ENCODE results near the gene UBP1.
"Not testable (repeated sequence)": the region's sequence is repeated elsewhere in the genome, so short reads cannot be mapped to it uniquely, and the experiment has no call there.

UBP1 gene, protein sequence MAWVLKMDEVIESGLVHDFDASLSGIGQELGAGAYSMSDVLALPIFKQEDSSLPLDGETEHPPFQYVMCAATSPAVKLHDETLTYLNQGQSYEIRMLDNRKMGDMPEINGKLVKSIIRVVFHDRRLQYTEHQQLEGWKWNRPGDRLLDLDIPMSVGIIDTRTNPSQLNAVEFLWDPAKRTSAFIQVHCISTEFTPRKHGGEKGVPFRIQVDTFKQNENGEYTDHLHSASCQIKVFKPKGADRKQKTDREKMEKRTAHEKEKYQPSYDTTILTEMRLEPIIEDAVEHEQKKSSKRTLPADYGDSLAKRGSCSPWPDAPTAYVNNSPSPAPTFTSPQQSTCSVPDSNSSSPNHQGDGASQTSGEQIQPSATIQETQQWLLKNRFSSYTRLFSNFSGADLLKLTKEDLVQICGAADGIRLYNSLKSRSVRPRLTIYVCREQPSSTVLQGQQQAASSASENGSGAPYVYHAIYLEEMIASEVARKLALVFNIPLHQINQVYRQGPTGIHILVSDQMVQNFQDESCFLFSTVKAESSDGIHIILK

DNA sequence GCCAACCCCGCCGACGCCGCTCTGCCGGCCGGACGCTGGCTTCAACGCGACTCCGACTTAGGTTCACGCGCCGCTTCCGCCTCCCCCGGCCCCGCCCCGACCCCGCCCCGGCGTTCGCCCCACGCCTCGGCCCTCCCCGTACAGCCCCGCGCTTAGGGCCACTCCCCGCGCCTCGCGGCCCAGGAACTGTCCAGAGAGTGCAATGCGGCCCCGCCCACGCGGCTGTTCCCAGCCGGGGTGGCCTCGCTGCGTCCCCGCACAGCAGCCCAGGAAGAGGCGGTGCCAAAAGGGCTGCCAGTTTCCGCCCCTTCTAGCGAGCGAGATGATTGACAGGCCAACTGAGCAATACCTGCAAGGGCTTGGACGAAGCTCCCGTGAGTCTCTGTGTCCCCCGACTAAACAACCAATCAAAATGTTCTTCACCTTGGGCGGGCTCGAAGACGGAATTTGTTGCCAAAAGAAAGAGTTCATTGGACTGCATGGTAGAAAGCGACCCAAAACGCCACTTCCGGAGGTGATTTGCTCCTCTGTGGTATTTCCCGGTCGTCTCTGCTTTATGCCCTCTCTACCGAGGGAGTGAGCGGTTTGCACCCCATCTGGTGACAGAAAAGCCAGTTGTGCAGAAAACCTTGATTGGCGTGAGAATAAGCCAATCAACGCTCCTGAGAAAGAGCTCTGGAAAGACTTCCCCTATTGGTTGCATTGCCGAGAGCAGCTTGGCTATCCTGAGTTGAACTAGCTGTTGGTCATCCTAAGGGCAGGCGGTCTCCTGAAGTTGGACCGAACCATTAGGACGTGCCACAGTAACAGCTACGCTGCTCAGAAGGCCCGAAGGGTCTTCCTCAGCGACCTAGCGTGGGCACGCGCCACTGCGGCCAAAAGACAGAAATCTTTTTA is at the start of gene UBP1:
Gene UBP1, minus strand, starts transcription at position 78 of the 897 bp plus-strand sequence. CDS start 557 bp downstream, outside the sequence.
- peak; percentile 97 for DNase-seq

DNA sequence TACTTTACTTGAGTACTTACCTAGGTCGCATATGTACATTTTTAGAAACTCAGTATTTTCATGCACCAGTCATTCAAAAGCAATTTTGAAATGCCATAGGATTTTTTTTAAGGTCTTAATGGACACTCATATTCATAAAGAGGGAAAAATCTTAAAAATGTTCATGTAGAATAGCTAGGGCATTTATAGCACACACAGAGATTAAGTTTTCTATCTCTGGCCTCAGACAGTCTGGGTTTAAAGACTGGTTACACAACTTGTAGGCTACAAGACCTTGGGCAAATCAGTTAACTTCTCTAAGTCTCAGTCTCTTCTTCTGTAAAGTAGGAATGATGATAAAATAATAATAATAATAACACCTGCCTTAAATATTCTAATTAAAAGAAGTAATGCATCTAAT is 48.5 kb upstream of the UBP1 start:
- DNase-seq: no peak

DNA sequence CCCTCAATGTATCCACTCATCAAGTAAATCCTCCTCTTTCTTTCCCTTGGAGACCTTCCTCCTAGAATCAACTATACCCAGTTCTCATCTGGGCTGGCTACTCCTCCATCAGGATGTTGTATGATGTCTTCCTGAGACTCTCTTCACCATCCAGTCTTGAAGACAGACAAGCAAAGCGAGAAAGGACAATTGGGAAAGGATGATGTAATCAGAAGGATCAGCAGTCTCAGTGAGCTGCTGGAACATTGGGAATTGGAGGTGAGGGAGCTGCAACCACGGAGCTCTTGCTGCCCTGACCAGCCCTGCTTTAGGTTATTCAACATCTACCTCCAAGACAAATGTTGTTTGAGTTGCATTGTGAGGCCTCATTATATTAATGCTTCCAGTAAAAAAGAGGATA is 48.0 kb upstream of the UBP1 start:
- DNase-seq: no peak

DNA sequence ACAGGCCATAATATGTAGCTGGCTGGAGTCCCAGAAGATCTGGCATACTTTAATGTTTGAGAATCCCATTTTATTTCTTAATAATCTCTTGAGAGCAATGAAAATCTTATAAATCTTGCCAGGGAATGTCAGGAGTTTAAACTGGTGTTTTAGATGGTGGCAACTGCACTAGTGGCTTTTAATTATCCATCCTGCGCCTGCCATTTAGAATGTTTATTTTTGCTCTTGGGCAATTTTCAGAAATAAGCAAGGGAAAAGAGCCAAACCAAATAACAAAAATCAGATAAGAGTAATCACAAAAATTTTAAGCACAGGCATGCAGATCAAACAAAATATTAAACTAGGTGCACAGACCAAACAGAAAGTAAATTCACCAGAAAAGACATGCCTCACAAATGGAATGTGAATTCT is 41.9 kb upstream of the UBP1 start:
- DNase-seq: peak; percentile 2

DNA sequence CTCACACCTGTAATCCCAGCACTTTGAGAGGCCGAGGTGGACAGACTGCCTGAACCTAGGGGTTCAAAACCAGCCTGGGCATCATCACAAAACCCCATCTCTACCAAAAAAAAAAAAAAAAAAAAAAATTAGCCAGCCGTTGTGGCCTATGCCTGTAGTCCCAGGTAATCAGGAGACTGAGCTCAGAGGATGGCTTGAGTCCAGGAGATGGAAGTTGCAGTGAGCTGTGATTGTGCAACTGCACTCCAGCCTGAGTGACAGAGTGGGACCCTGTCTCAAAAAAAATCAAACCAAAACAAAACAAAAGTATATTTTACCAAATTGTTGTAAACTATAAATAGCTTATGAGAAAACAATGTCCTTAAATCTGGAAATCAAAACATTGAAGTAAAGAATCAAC is 34.7 kb upstream of the UBP1 start:
- DNase-seq: no peak

DNA sequence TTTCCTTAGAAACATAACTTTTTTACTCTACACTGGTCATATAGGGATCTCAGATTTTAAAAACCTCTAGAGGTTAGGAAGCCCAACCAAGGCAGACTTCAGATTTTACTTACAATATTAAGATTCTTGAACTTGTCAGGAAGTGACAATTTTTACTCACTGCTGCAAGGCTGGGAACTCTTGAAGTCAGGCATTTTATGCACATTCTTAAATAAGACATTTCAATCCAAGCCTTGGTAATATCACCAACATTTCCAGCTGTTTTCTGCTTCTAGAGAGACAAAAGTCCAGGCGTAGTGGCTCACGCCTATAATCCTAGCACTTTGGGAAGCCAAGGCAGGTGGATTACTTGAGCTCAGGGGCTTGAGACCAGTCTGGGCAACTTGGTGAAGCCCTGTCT is 33.6 kb upstream of the UBP1 start:
- no peak for DNase-seq

DNA sequence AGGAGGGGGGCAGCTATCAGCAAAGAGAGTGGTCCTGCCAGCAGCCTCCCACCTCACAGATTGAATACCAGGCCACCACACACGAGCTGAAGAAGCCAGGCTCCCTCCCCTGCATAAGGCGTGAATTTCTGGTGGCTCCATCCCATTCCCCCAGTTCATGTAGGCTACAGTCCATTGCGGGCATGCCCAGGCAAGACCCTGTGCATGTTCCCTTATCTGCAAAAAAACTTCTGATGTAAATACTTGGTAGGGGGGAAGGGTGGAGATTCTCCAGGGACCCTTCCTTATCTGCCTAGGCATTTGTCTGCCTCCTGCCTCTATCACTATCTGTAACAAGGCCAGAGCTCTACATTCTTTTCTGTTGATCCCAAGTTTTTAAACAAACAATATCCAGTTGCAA is 27.6 kb upstream of the UBP1 start:
- DNase-seq: no peak

DNA sequence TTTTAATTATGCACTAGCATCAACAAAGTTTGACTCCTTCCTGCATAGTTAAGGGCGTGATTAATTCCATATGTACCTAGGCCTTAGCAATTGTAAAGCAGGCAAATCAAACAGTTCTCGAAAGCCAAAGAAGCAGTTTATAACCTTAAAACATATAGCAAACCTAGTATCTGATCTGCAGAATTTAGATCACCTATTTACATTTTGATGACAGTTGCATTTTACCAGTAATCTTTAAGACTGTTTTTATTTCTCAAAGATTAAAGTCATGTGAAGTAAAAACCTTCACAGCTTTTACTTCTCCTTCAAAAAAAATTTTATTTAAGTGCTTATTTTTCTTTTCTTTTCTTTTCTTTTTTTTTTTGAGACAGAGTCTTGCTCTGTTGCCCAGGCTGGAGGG is 20.9 kb upstream of the UBP1 start:
- DNase-seq: no peak

DNA sequence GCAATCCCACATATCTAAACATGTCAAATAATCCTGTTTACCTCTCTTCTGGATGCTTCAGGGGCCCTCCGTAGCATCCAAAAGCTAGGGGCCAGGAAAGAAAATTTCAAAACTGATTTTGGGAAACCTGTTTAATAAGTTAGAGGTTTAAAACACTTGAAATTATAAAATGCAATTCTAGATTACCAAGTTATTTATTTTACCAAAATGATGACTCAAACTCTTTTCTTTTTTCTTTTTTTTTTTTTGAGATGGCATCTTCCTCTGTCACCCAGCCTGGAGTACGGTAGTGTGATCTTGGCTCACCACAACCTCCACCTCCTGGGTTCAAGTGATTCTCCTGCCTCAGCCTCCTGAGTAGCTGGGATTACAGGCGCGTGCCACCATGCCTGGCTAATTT is 19.4 kb upstream of the UBP1 start:
- DNase-seq: not testable (repeated sequence)

DNA sequence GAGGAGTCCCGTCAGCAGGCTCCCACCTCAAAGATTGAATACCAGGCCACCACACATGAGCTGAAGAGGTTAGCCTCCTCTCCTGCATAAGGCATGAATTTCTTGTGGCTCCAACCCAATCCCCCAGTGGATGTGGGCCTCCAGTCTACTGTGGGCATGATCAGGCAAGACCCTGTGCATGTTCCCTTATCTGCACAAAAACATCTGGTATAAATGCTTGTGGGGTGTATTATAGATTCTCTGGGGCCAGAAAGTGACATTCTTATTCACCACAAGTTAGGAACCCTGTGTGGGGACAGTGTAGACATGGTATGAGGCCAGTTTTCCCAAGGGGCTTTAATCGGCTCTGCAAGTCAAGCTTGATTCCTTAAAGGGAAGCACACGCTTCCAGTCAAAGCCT is 18.2 kb upstream of the UBP1 start:
- DNase-seq: no peak

DNA sequence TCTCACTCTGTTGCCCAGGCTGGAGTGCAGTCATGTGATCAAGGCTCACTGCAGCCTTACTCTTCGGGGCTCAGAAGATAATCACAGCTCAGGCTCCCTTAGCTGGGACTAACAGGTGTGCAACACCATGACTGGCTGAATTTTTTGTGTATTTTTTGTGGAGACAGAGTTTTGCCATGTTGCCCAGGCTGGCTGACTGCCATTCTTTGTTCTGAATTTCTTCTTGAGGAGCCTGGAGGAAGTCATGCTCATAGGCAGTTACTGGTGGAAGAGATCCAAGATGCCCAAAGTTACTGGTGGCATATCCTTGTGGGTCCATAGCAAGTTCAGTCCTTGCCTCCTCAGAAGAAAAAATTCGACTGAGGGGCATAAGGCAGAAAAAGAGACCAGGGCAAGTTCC is 16.6 kb upstream of the UBP1 start:
- DNase-seq: no peak

DNA sequence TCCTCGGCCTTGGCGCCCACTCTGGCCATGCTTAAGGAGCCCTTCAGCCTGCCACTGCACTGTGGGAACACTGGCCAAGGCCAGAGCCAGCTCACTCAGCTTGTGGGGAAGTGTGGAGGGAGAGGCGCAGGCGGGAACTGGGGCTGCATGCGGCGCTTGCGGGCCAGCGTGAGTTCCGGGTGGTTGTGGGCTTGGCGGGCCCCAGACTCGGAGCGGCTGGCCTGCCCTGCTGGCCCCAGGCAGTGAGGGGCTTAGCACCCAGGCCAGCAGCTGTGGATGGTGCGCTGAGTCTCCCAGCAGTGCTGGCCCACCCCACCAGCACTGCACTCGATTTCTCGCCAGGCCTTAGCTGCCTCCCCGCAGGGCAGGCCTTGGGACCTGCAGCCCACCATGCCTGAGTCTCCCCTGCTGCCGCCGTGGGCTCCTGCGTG is 13.1 kb upstream of the UBP1 start:
- no peak for DNase-seq

DNA sequence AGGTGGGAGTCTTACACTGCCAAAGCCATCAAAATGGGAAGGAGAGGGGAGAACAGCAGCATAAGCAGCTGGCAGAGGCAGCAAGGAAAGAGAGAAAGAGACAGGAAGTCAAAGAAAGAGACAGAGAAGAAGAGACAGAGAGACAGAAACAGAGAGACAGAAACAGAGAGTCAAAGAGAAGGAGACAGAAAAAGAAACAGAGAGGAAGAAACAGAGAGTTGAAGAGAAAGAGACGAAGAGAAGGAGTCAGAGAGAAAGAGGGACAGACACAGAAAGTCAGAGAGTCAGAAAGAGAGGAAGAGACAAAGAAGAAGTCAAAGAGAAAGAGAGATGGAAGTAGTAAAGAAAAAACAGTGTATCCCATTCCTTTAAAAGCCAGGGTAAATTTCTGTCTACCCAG is 11.8 kb upstream of the UBP1 start:
- not testable (repeated sequence) for DNase-seq

DNA sequence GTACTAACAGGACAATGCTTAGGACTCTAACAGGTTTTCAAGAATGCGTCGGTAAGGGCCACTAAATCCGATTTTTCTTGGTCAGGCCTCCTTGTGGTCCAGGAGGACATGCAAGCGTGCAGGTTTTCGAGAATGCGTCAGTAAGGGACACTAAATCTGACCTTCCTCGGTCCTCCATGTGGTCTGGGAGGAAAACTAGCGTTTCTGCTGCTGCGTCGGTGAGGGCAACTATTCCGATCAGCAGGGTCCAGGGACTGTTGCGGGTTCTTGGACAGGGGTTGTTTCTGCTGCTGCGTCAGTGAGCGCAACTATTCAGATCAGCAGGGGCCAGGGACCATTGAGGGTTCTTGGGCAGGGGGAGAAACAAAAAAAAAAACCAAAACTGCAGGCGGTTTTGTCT is 7.8 kb upstream of the UBP1 start:
- no peak for DNase-seq

DNA sequence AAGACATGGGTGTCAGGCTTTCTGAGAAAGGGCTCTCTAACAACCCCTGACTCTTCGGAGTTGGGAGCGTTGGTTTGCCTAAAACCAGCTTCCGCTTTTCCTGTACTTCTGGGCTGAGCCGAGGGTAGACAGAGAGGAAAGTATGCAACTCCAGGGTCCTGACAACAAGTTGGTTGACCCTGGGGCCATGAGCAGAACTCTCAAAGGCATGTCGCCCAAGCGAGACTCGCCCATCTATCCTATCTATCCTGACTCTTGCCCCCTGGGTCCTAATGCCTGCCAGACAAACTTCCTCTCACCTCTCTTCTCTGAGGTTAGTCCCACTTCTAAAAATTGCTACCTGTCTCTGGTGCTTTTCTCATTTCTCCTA is 7.0 kb upstream of the UBP1 start:
- not testable (repeated sequence) for DNase-seq

DNA sequence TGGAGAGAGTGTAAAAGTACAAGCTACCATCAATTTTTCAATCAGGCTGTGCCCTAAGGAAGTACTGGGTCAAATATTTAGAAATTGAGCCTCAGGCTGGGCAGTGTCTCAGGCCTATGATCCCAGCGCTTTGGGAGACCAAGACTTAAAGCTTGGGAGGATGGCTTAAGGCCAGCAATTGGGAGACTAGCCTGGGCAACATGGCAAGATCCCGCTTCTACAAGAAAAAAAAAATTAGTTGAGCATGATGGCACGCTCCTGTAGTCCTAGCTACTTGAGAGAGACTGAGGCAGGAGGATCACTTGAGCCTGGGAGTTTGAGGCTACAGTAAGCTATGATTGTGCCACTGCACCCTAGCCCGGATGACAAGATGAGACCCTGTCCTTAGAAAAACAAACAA is 2.0 kb upstream of the UBP1 start:
- no peak for DNase-seq

DNA sequence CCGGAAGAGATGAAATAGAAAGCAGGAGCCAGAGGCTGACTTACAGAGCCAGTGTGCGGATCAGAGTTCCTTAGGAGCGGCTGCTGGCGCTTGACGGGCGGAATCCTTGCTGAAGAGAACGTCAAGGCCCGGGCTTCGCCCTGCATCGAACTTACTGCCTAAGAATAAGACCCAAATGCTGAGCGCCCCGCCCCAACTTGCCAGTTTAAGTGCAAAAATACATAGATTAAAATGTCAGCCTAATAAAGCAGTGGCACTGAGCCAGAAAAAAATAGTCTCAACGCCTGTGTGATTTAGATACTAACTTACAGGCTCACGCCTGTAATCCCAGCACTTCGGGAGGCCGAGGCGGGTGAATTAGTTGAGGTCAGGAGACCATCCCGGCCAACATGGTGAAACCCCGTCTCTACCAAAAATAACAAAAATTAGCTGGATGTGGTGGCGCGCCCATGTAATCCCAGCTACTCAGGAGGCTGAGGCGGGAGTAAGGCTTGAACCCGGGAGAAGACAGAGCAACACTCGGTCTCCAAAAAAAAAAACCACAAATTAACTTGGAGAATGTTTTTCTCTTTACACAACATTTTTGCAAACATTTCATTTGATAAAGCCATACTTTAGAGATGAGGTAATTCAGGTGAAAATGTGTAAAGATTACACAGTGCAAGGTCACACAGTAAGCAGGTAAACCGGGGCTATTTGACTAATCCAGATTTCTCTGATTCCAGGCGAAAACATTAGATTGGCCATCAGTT is 1.2 kb upstream of the UBP1 start:
- DNase-seq: no peak

DNA sequence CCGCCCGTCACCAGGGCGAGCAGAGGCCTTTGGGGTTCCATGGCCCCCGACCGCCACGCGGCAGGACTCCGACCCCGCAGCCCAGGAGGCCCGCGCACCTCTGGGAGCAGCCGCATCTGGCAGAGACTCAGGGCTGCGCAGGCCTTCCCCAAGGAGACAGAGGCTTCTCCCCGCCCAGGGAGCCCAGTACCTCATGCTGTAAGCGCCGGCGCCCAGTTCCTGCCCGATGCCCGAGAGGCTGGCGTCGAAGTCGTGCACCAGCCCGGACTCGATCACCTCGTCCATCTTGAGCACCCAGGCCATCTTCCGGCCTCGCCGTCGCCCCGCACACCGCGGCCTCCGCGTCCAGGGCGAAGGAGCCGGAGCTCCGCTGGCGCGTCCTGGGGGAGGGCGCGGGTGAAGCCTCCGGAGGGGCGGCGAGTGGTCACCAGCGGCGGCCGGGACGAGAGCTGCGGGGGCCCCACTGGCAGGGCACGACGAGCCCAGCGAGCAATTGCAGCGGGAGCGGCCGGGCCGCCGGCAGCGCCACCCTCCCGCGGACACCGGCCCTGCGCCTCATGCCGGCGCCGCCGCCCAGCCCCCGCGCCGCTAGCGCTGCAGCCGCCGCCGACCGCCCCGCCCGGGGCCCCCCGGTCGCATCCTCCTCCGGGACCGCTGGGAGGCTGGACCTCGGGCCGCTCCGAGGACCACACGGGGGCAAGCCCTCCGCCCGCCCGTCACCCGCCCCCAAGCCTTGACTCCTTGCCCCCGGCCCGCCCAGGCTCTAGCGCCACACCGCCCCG is 468 bp downstream of the UBP1 start:
- no peak for DNase-seq

DNA sequence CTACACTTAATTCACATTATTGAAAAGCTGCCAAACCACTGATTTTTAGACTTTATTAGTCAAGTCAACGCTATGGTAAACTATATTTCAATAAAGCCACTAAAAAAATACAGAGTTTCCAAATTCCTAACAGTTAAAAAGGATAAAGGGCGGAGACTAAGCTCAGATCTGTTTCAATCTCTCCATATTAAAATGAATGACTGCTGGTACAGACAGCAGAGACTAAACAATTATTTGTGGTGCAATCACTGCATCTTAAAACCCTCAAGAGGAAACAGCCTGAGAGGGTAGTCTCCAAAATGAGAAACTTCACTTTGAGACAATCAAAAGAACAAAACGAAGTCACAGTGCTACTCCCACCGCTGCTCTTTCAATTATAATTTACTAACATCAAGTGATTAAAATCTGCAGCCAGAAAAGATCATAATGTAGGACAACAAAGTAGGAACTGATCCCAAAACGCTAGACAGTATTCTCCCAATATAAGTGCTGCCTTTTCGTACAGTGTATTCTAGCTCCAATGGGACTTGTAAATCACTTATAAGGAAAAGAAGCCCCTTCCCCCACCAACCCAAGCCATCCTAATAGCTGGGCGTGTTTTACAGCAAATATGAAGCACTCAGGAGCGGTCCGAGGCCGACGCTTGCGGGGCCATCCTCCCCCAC is 1.2 kb downstream of the UBP1 start:
- DNase-seq: no peak

DNA sequence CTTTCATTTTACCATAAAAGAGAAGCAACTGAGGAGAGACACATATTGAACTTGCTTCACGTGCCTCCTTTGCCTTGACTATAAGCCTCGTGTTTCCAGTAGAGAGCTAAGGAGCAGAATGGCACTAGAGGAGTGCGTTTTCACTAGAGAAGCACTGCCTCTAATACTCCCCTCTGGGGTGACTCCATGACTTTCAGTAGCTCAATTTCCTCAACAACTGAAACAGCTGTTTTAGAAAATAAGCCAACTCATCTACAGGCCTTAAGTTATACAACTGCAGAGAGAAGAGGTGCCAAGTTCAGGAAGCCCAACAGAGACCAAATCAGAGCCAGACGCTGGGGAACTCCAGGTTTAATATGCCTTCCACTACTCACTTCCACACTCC is 1.9 kb downstream of the UBP1 start:
- no peak for DNase-seq

DNA sequence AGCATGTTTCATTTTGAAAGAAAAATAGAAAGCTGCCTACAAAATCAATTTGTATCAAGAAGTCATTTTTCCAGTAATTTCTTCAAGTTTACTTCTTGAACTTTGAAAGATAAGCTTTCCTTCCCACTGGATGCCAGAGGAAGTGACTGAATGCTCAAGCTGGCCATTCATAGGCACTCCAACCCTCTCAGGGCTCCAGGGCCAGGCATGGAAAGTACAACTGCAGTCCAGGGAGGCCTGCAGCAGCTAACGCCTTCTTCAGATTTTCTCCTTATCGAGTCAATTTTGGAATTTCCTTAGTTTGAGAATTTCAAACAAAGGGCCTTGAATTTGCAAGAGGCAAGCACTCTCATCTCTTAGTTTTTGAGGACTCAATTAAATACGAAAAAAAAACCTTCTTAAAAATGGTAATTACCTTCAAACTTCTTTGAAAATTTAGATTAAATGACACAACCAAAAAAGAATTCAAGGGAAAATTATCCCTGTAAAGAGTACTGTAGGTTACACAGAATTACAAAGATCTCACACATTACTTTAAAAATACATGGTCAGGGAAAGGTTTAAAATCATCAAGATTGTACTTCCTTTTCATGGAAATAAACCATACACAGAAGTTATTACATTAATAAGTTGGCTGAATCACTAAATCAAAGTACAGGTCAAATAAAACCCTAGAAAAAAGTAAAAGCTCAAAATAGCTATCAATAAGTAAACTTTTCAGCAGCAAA is 2.5 kb downstream of the UBP1 start:
- no peak for DNase-seq
